Transverse colon (tissue), 3 donors: ENCODE results near the gene RAPGEF2.

ENCODE experiments used
- CTCF ChIP-seq, 5 experiments: fragments of 200-600 bp in 3 of 5; fragments of 450-650 bp in 2 of 5; sonication (generic) in 3 of 5; IDR thresholded peaks; 1 replicate in 2 of 5; 2 replicates in 3 of 5; pipeline ENCODE4 v1.5.1; 2016 to 2017; ENCODE audit warnings: antibody characterized with exemption in 5 of 5, inconsistent platforms in 3 of 5, mild to moderate bottlenecking in 2 of 5, moderate library complexity in 1 of 5
- EP300 ChIP-seq: sonication (generic); formaldehyde crosslinking; IDR thresholded peaks from one replicate; pipeline ENCODE4 v1.6.1; 2017; ENCODE audit warnings: antibody characterized with exemption, low read depth
- POLR2A ChIP-seq: fragments of 450-650 bp; IDR thresholded peaks from one replicate; pipeline ENCODE4 v1.6.1; 2016; ENCODE audit warnings: antibody characterized with exemption, mild to moderate bottlenecking, moderate library complexity

GRCh38 chr4:159401226-159401712 lies 298.4 kb downstream of the RAPGEF2 start:
- TF ChIP-seq POLR2A (no peak), CTCF (IDR thresholded peaks at IDR 0.05) (no peak), EP300 (no peak)
